ENCODE data around the gene RALB.

Gene RALB

DNA sequence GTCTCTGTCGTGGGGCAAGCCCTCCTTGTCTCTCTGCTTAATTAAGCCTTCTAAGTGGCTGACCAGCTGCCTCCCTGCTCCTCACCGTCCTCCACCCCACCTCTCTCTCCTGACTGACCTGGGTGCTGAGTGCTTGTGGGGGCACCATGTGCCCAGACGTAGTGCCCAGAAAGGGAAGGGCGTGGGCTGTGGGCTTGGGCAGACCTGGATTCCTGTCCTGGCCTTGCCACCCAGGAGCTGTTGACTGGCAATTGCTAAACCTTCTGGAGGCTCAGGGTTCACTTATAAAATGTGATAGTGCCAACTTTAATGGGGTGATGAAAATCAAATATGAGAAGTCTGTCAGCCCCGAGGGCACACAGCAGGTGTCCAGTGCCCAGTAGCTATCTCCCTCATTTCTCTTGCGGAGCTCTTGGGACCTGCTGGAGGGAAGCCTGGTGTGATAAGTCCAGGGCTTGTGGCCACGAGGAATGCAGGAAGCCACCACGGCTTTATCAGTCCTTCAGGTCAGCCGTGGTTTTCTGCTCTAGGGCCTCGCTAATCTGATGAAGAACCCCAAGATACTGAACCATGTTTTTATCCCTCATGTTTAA, 71.3 kb downstream of the RALB start:
- no peak for DNase-seq (ENCODE audit: extremely low read depth, insufficient read length)
- Histone ChIP-seq H3K27me3 (replicated peaks; ENCODE audit: control insufficient read depth, insufficient read depth, low read length) (no peaks in the 10 kb centered on the region; the same call in 1 of the 2 replicates), H3K4me3 (replicated peaks; ENCODE audit: low read depth, low read length) (no peak overlapping the region), H3K36me3 (ENCODE audit: control insufficient read depth, insufficient read depth, low read length) (no peaks in the 10 kb centered on the region)
- TF ChIP-seq, protein P1, sequence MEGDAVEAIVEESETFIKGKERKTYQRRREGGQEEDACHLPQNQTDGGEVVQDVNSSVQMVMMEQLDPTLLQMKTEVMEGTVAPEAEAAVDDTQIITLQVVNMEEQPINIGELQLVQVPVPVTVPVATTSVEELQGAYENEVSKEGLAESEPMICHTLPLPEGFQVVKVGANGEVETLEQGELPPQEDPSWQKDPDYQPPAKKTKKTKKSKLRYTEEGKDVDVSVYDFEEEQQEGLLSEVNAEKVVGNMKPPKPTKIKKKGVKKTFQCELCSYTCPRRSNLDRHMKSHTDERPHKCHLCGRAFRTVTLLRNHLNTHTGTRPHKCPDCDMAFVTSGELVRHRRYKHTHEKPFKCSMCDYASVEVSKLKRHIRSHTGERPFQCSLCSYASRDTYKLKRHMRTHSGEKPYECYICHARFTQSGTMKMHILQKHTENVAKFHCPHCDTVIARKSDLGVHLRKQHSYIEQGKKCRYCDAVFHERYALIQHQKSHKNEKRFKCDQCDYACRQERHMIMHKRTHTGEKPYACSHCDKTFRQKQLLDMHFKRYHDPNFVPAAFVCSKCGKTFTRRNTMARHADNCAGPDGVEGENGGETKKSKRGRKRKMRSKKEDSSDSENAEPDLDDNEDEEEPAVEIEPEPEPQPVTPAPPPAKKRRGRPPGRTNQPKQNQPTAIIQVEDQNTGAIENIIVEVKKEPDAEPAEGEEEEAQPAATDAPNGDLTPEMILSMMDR (IDR thresholded peaks at IDR 0.05; ENCODE audit: insufficient read depth, low read length, poor library complexity, severe bottlenecking): no peak

DNA sequence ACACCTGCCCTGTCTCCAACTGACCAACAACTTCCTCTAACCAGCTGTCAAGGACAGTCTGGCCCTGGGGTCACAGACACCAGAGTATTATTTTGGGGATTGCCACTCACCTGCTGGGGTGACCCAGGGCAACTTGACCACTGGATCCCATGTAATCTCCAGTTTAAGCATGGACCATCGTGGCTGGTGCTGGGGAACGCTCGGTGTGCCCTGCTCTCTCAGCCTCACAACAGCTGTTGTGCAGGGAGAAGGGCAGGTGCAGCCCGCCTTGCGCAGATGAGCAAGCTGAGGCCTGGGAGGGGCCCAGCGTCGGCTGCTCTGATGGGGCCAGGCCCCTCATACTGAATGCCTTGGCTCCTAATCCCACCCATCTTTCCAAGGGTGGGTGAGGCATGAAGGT, 72.3 kb downstream of the RALB start:
- H3K4me3 ChIP-seq (replicated peaks; ENCODE audit: low read depth, low read length): no peak overlapping the region
- TF ChIP-seq, protein P1 (IDR thresholded peaks at IDR 0.05; ENCODE audit: insufficient read depth, low read length, poor library complexity, severe bottlenecking): no peak
- no peaks in the 10 kb centered on the region for H3K36me3 ChIP-seq (ENCODE audit: control insufficient read depth, insufficient read depth, low read length)
- no peaks in the 10 kb centered on the region; the same call in 1 of the 2 replicates for H3K27me3 ChIP-seq (replicated peaks; ENCODE audit: control insufficient read depth, insufficient read depth, low read length)
- DNase-seq (ENCODE audit: extremely low read depth, insufficient read length): no peak

DNA sequence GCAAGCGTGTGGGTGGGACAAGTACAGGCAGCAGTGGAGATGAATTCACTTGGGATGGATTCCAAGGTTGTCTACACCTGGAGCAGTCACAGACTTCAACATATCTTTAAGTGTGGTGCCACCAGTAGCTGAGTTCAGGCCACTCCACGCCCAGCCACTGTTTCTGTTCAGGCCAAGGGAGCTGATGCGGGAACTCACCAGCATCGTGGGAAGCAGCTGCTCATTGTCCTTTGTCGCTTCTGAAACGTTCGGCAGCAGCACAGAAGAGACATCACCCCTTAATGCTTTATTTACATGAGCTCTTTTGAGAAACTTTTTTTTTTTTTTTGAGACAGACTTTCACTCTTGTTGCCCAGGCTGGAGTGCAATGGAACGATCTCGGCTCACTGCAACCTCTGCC, 73.4 kb downstream of the RALB start:
- Histone ChIP-seq H3K4me3 (replicated peaks; ENCODE audit: low read depth, low read length) (no peak overlapping the region), H3K27me3 (replicated peaks; ENCODE audit: control insufficient read depth, insufficient read depth, low read length) (no peaks in the 10 kb centered on the region; the same call in 1 of the 2 replicates), H3K36me3 (ENCODE audit: control insufficient read depth, insufficient read depth, low read length) (no peaks in the 10 kb centered on the region)
- DNase-seq (ENCODE audit: extremely low read depth, insufficient read length): no peak
- TF ChIP-seq, protein P1 (IDR thresholded peaks at IDR 0.05; ENCODE audit: insufficient read depth, low read length, poor library complexity, severe bottlenecking): no peak

DNA sequence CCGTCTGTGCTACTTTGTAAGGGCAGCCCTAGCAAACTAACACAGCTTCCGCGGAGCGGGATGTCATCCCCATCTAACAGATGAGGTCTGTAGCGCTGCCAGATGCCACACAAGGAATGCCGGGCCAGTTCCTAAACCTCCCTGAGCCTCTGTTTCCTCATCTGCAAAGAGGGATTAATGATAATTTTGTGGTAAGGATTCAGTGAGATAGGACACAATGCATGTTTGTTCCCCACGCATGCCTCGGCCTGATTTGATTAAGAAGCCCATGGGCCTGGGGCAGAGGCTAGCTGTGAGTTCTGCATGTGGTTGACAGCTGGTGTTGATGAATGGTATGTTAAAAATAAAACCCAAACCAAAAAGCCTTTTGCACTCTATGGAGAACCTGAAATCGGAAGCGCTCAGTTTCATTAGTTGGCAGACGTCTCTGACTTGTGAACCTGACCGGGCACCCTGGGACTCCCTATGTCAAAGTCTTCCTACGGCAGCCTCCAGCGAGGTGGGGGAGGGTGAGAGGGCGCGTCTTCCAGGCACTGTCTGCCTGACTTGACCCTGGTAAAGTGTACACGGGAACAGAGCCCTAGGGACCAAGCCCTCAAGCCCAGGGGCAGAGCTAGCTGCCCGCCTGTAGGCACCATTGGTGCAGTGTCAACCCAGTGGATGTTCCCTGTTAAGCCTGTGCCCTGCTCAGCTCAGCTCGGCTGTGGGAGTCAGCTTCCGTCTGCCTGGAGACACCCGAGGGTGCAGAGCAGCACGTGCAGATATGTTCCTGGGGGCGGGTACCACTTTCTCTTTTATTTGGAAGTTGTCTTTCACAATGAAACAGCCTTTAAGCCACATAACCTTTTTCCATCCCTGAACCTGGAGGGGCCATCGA, 78.5 kb downstream of the RALB start:
- TF ChIP-seq, protein P1 (IDR thresholded peaks at IDR 0.05; ENCODE audit: insufficient read depth, low read length, poor library complexity, severe bottlenecking): no peak
- no peak for DNase-seq (ENCODE audit: extremely low read depth, insufficient read length)
- H3K27me3 ChIP-seq (replicated peaks; ENCODE audit: control insufficient read depth, insufficient read depth, low read length): no peaks in the 10 kb centered on the region; the same call in 1 of the 2 replicates
- H3K4me3 ChIP-seq (replicated peaks; ENCODE audit: low read depth, low read length): no peak overlapping the region
- H3K36me3 ChIP-seq (ENCODE audit: control insufficient read depth, insufficient read depth, low read length): no peaks in the 10 kb centered on the region

DNA sequence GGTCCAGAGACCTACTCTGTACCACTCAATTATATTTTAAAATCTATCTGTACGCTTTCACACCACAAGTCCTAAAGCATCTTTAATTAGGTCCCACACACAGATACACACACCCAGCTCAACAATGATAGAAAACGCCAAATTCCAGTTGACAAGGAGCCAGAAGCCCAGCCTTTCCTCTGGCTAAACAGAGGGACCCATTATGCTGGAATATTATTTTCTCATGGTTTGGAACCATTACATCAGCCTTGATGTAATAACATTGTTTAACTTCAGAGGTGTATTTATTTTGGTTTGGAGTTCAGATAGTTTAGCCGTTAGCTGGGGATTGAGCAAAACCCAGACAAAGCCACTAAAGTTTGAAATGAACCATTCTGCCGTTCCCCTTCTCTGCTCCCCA, 79.3 kb downstream of the RALB start:
- DNase-seq (ENCODE audit: extremely low read depth, insufficient read length): no peak
- no peaks in the 10 kb centered on the region for H3K36me3 ChIP-seq (ENCODE audit: control insufficient read depth, insufficient read depth, low read length)
- TF ChIP-seq, protein P1 (IDR thresholded peaks at IDR 0.05; ENCODE audit: insufficient read depth, low read length, poor library complexity, severe bottlenecking): no peak
- no peaks in the 10 kb centered on the region; the same call in 1 of the 2 replicates for H3K27me3 ChIP-seq (replicated peaks; ENCODE audit: control insufficient read depth, insufficient read depth, low read length)
- no peak overlapping the region for H3K4me3 ChIP-seq (replicated peaks; ENCODE audit: low read depth, low read length)
